ENCODE data around the gene NR4A3. TPM values are rescaled to one million over a fixed set of nuclear protein-coding genes. Genes with fewer than 3 reads are reported as not detected.

Gene NR4A3
- polyA plus RNA-seq, 1 donor (not counting 4 experiments of a cell fraction or from before 2014, with no cell fraction given), result 0.16 TPM

GRCh38 chr9:99873531-99873930, 51.8 kb downstream of the NR4A3 start:
- Histone ChIP-seq H3K36me3 (ENCODE audit: control insufficient read depth in 2 of 2, extremely low read depth in 1 of 2, insufficient read depth in 2 of 2, low read length in 2 of 2) (no peaks in the 10 kb centered on the region), H3K4me3 (ENCODE audit: control insufficient read depth in 2 of 3, extremely low read depth in 1 of 3, insufficient read depth in 2 of 3, low read depth in 1 of 3, low read length in 3 of 3) (no peak overlapping the region), H3K9ac (ENCODE audit: control insufficient read depth, extremely low read depth, insufficient read depth, low read length) (no peak overlapping the region), H3K4me1 (ENCODE audit: control insufficient read depth, extremely low read depth, insufficient read depth, low read length) (no peaks in the 10 kb centered on the region), H3K27me3 (ENCODE audit: control insufficient read depth, extremely low read depth, insufficient read depth, low read length) (peaks cover 7% of the 10 kb centered on the region), H3K4me2 (ENCODE audit: control insufficient read depth, extremely low read depth, insufficient read depth, low read depth, low read length) (no peak overlapping the region), H2AFZ (ENCODE audit: control insufficient read depth, low read length) (no peak overlapping the region), H3K79me2 (ENCODE audit: control insufficient read depth, insufficient read depth, low read length) (no peaks in the 10 kb centered on the region), H3K27ac (ENCODE audit: control insufficient read depth, insufficient read depth, low read length) (no peak overlapping the region), H4K20me1 (ENCODE audit: control insufficient read depth, extremely low read depth, insufficient read depth, low read length) (no peaks in the 10 kb centered on the region), H3K9me3 (ENCODE audit: control insufficient read depth, low read depth, low read length) (no peaks in the 10 kb centered on the region), H3K9me1 (ENCODE audit: control insufficient read depth, extremely low read depth, insufficient read depth, low read length) (no peaks in the 10 kb centered on the region)
- DNase-seq (ENCODE audit: low read depth, low spot score), result peak; percentile 2
- TF ChIP-seq EZH2 (IDR thresholded peaks at IDR 0.05; ENCODE audit: low read length) (no peak), CTCF (optimal IDR thresholded peaks at IDR 0.05 in 1 of 3, IDR thresholded peaks at IDR 0.05 in 1 of 3, conservative IDR thresholded peaks at IDR 0.05 in 1 of 3; ENCODE audit: extremely low read depth in 1 of 3, insufficient read depth in 2 of 3, low read length in 3 of 3) (no peak)
- peak; percentile 9 for FAIRE-seq
- dilution Hi-C loops (cut with MboI; ENCODE audit: extremely low pct_ligation_motif_present, low sequenced_read_pairs), result no loop called here

GRCh38 chr9:99873943-99874584, 52.4 kb downstream of the NR4A3 start:
- FAIRE-seq (no peak), DNase-seq (ENCODE audit: low read depth, low spot score) (no peak)
- Histone ChIP-seq H3K9me1 (ENCODE audit: control insufficient read depth, extremely low read depth, insufficient read depth, low read length) (no peaks in the 10 kb centered on the region), H3K4me2 (ENCODE audit: control insufficient read depth, extremely low read depth, insufficient read depth, low read depth, low read length) (no peak overlapping the region), H3K27ac (ENCODE audit: control insufficient read depth, insufficient read depth, low read length) (no peak overlapping the region), H3K9me3 (ENCODE audit: control insufficient read depth, low read depth, low read length) (no peaks in the 10 kb centered on the region), H3K4me3 (ENCODE audit: control insufficient read depth in 2 of 3, extremely low read depth in 1 of 3, insufficient read depth in 2 of 3, low read depth in 1 of 3, low read length in 3 of 3) (no peak overlapping the region), H4K20me1 (ENCODE audit: control insufficient read depth, extremely low read depth, insufficient read depth, low read length) (no peaks in the 10 kb centered on the region), H3K36me3 (ENCODE audit: control insufficient read depth in 2 of 2, extremely low read depth in 1 of 2, insufficient read depth in 2 of 2, low read length in 2 of 2) (no peaks in the 10 kb centered on the region), H2AFZ (ENCODE audit: control insufficient read depth, low read length) (no peak overlapping the region), H3K27me3 (ENCODE audit: control insufficient read depth, extremely low read depth, insufficient read depth, low read length) (peaks cover 7% of the 10 kb centered on the region), H3K4me1 (ENCODE audit: control insufficient read depth, extremely low read depth, insufficient read depth, low read length) (no peaks in the 10 kb centered on the region), H3K9ac (ENCODE audit: control insufficient read depth, extremely low read depth, insufficient read depth, low read length) (no peak overlapping the region), H3K79me2 (ENCODE audit: control insufficient read depth, insufficient read depth, low read length) (no peaks in the 10 kb centered on the region)
- dilution Hi-C loops (cut with MboI; ENCODE audit: extremely low pct_ligation_motif_present, low sequenced_read_pairs), result no loop called here
- no peak for TF ChIP-seq CTCF (optimal IDR thresholded peaks at IDR 0.05 in 1 of 3, IDR thresholded peaks at IDR 0.05 in 1 of 3, conservative IDR thresholded peaks at IDR 0.05 in 1 of 3; ENCODE audit: extremely low read depth in 1 of 3, insufficient read depth in 2 of 3, low read length in 3 of 3)
- no peak for TF ChIP-seq EZH2 (IDR thresholded peaks at IDR 0.05; ENCODE audit: low read length)

All from keratinocyte (primary cell).